HG03558 (cell line): ENCODE measurements around the gene HOXB6.

ENCODE experiments used
- ATAC-seq: cut with Tn5 transposase; IDR thresholded peaks from one replicate; pipeline ENCODE4 v1.9.1; 2021; ENCODE audit warnings: moderate number of reproducible peaks; ENCODE audit not compliant: unreplicated experiment; ENCODE audit errors: extremely low read depth

Gene HOXB6

DNA sequence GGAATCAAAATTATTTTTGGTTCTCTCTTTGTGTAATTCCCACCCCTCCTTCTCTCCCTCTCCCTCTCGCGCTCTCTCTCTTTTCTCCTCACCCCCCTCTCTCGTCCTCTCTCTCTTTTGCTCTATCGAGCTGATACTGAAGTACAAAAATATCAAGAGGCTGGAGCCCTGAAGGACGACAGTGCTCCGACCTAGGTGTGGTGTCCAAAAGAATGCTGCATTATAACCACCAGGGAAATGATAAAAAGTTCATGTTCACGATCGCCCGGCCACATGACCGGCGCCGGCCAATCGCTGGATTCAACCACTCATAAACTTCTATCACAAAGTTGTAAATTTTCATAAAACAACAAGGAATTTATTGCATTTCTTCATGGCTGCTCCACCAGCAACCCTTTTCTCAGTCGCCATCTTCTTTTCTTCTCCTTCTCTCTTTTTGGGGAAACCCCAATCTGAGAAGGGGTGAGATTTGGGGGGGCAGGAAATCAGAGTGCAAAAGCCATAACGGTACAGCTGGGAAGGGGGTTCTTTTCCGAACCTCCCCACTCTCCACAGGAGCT is at the start of gene HOXB6:
HOXB6 (minus strand) TSS at position 217 of the 560 bp plus-strand sequence. CDS start 6,836 bp downstream, outside the sequence.
- ATAC-seq: no peak

- ATAC-seq: no peak
These were observed 45.0 kb upstream of the HOXB6 start for GRCh38 chr17:48649741-48650140.

DNA sequence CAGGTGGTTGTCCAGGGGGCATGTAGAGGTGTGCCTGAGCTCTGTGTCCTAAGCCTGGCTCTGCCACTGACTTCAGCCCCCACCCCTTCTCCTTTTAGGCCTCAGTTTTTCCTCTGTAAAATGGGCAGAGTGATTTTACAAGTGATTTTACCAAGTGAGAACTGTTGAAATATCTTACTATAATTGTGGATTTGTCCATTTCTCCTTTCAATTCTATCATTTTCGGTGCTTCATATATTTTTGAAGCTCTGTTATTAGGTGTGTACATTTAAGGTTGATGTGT is 43.1 kb upstream of the HOXB6 start:
- no peak for ATAC-seq

GRCh38 chr17:48647103-48647962 is 42.5 kb upstream of the HOXB6 start:
- ATAC-seq: no peak

DNA sequence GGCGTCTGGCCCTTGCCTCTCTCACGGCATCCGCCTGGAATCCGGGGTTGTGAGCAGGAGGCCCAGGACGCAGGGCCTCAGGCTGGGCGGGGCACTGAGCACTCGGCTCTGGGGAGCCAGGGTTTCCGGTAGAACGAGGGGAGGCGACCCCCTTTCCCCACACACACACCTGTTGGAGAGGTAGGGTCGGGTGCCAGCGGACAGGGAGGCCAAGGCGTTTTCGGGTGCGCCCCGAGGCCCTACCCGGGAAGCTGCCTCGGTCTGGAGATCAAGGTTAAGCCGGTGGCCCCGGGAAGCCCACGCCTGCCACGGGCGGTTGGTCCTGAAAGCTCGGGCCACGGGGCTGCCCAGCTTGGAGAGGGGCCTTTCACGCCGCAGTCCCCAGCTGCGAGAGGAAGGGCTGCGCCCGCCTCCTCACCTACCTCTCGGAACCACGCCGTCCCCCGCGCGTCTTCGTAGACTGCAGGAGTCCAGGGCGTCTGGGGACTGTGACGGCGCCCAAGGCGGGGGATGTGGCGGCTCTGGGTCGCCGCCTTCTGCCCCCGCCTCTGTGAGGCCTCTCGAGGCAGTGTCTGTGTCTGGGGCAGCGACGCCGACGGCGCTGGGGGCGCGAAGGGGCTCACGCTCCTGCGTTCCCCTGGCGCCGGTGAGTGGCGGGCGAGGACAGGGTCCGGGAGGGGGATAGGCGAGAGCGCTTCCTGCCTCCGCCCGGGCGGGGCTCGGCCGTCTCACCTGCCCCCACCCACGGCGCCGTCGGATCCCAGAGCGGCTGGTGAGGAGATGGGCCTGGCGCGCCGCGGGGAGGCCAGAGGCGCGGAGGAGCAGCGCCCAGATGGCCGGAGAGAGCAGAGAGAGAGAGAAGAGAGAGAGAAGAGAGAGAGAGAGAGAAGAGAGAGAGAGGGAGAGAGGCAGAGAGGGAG is 41.7 kb upstream of the HOXB6 start:
- no peak for ATAC-seq

- no peak for ATAC-seq
These were observed 40.9 kb upstream of the HOXB6 start for GRCh38 chr17:48645639-48646182.

GRCh38 chr17:48644910-48645557 is 40.2 kb upstream of the HOXB6 start:
- no peak for ATAC-seq

- no peak for ATAC-seq
These were observed 39.4 kb upstream of the HOXB6 start for GRCh38 chr17:48644159-48644558.

DNA sequence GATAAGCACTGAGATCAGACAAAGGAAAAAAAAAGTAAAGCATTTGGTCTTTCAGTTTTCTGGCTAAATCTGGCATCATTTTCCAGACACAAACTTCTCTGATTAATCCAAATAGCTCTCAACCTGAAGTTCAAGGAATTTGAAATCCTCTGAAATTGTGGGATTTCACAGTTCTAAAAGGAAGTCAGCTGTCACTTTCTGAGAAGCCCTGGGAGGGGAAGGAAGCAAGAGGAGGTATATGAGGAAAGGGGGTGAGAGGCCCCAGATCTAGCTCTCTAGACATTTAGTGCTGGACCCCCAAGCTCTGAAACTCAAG is 38.9 kb upstream of the HOXB6 start:
- ATAC-seq: no peak

GRCh38 chr17:48642843-48643696 is 38.3 kb upstream of the HOXB6 start:
- no peak for ATAC-seq

GRCh38 chr17:48642059-48642842 is 37.5 kb upstream of the HOXB6 start:
- no peak for ATAC-seq

GRCh38 chr17:48641541-48642058 is 36.8 kb upstream of the HOXB6 start:
- ATAC-seq: no peak

DNA sequence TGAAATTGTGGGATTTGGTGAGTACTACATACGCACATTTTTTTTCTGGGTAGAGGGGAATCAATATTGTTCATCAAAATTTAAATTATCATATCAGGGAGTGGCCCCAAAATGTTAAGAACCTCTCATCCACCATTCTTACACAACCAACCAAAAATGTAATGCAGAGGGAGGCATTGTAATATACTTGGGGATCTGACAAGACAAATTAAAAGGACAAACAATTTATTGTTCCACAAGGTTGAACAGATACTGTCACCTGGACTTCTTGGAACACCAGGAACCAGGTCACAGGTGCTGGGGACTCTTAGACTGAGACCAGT is 36.0 kb upstream of the HOXB6 start:
- ATAC-seq: no peak

DNA sequence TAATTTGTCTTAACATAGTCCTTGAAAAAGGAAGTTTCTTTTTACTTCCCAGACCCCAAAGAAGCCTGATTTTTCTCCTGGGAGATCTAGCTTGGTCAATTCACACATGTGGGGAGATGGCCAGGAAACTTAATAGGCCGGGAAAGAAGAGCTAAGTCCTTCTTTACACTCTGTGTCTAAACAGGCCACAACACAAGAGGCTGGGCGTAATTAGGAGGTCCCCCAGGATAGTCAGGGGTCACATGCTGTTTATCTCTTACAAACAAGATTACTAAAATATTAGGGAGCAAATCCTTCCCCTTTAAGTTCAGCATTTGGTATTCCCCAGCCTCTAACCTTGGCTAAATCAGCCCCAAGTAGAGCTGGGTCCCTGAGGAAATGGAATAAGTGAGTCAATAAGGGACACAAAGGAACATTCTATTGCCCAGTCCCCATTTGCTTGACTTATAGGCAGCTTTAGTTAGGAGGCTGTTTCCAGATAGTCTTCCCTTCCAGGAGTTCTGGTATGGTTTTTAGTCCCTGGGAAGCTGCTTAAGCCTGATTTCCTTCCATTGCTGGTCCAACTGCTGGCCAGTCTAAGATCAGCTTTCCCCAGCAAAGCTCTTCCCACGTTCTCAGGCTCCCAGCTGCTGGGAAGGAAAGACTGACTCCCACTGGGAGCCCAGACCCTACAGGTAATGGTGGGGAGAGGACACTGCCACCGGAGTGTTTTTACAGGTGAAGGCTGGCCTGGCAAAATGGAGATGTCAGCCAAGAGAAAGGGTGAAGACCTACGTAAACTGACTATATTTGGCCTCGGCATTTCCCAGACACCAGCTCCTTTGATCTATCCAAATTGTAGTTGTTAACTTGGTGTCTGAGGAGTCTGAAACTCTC is 35.4 kb upstream of the HOXB6 start:
- ATAC-seq: no peak

GRCh38 chr17:48639136-48639535 is 34.4 kb upstream of the HOXB6 start:
- ATAC-seq: no peak

GRCh38 chr17:48637323-48638260 is 32.8 kb upstream of the HOXB6 start:
- no peak for ATAC-seq
